ENCODE data around the gene HSD17B10. TPM values are rescaled to one million over a fixed set of nuclear protein-coding genes. Genes with fewer than 3 reads are reported as not detected.
"Not testable (repeated sequence)": the region's sequence is repeated elsewhere in the genome, so short reads cannot be mapped to it uniquely, and the experiment has no call there.

HSD17B10 gene
- 10 to 100 TPM; 54.5 to 70.5 (median 61.3) TPM for polyA plus RNA-seq (ENCODE audit: insufficient read length in 10 of 10)
- long read RNA-seq, donor 1, transcript HSD17B10-201 (6 exons, 960 nt) = major isoform, 21 of 26 reads
- long read RNA-seq, donor 1, partial matches to known transcripts = 5 of 26 reads
- long read RNA-seq, donor 1, other reads (novel, unspliced or antisense) = 0 of 26 reads
- long read RNA-seq, donor 2, transcript HSD17B10-201 (6 exons, 960 nt) = major isoform, 24 of 24 reads
- long read RNA-seq, donor 2, partial matches to known transcripts = 0 of 24 reads
- long read RNA-seq, donor 2, other reads (novel, unspliced or antisense) = 0 of 24 reads
- long read RNA-seq, donor 3 = 0 reads
- long read RNA-seq, donor 4, transcript HSD17B10-201 (6 exons, 960 nt) = major isoform, 19 of 20 reads
- long read RNA-seq, donor 4, partial matches to known transcripts = 0 of 20 reads
- long read RNA-seq, donor 4, other reads (novel, unspliced or antisense) = 0 of 20 reads
- long read RNA-seq, donor 5, transcript HSD17B10-201 (6 exons, 960 nt) = major isoform, 26 of 27 reads
- long read RNA-seq, donor 5, partial matches to known transcripts = 0 of 27 reads
- long read RNA-seq, donor 5, other reads (novel, unspliced or antisense) = 0 of 27 reads
- long read RNA-seq, donor 6, transcript HSD17B10-201 (6 exons, 960 nt) = major isoform, 32 of 34 reads
- long read RNA-seq, donor 6, partial matches to known transcripts = 0 of 34 reads
- long read RNA-seq, donor 6, other reads (novel, unspliced or antisense) = 0 of 34 reads
- long read RNA-seq, donor 7, transcript HSD17B10-201 (6 exons, 960 nt) = major isoform, 14 of 15 reads
- long read RNA-seq, donor 7, partial matches to known transcripts = 0 of 15 reads
- long read RNA-seq, donor 7, other reads (novel, unspliced or antisense) = 0 of 15 reads
- long read RNA-seq, donor 8, transcript HSD17B10-201 (6 exons, 960 nt) = major isoform, 18 of 18 reads
- long read RNA-seq, donor 8, partial matches to known transcripts = 0 of 18 reads
- long read RNA-seq, donor 8, other reads (novel, unspliced or antisense) = 0 of 18 reads
- long read RNA-seq, donor 9, partial matches to known transcripts = 0 of 1 reads
- long read RNA-seq, donor 9, other reads (novel, unspliced or antisense) = 0 of 1 reads

- peak; percentile 67 to 89 (median 79) for DNase-seq
These were observed at the start of gene HSD17B10 for GRCh38 chrX:53433651-53434639. Gene HSD17B10, minus strand, starts transcription at chrX:53434370. Its CDS starts 25 bp downstream, at chrX:53434345.

DNA sequence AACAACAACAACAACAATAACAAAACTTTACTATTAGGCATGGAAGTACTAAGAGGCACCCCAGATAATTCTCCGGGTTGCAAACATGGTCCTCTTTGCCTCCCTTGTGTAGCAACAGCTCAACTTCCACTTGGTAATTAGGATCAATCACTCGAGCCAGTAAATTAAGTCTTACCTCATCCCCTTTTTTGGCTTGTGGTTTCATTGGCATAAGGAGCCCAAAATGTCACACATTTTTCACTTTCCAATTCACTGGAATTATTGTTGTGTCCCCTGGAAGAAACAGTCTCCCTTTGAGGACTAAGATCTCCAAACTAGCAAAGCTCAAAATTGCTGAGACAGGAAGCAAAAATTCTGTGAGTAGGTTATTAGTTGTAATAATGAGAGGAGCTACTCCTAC, 49.2 kb upstream of the HSD17B10 start:
- DNase-seq = no peak

DNA sequence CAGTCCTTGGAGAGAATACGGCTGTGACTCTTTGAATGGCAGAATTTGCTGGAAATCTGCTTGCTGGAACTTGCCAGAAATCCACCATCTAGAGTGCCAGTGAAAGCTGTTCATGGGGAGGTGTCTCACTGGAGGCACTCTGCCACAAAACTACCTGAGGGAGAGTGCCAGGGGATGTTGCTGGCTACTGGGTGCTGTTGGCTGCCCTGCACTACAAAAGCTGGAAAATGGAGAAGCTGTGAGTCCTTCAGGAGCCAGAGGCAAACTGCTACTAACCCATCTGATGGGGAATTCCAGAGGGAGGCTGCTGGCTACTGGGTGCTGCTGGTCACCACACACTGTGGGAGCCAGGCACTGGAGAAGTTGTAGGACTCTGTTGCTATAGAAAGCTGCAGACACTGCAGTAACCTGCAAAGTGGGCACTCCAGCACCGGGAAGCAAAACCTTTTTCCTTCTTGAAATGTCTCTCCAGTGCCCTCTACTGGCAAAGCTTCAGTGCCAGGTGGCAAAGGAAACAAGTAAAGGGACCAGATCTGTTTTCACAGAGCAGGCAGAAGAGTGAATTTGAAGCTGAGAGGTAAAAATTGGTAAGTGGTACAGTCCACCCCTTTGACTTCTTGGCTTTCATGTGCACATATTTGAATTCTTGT, 47.8 kb upstream of the HSD17B10 start:
- DNase-seq = peak; percentile 21 to 32 (median 25)

DNA sequence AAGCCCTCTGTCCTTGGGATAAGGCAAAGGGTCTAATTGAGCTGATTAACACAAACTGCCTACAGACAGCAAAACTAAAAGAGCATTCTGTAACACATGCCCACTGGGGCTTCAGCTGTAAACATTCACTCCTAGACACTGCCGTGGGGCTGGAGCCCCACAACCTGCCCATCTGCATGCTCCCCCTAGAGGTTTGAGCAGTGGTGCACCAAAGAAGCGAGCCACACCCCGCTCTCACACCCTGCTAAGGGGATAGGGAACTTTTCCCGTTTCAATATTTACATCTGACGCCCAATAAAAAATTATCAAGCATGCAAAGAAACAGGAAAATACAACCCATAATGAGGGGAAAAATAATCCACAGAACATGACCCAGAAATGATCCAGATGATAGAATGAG, 46.9 kb upstream of the HSD17B10 start:
- no peak for DNase-seq

- DNase-seq = no peak
These were observed 45.1 kb upstream of the HSD17B10 start for GRCh38 chrX:53479301-53479700.

DNA sequence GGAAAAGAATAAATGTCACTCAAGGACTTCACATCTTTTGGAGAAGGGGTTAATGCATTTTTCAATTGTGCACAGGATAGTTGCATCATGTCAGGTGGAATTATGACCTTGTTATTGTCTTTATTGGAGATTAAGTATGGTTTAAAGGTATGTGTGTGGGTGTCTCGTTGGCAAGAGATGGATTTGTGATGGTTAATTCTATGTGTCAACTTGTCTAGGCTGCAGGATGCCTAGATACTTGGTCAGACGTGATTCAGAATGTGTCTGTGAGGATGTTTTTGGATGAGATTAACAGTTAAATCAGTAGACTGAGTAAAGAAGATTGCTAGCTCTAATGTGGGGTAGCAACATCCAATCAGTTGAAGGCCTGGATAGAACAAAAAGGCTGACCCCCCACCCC, 42.2 kb upstream of the HSD17B10 start:
- DNase-seq = no peak

DNA sequence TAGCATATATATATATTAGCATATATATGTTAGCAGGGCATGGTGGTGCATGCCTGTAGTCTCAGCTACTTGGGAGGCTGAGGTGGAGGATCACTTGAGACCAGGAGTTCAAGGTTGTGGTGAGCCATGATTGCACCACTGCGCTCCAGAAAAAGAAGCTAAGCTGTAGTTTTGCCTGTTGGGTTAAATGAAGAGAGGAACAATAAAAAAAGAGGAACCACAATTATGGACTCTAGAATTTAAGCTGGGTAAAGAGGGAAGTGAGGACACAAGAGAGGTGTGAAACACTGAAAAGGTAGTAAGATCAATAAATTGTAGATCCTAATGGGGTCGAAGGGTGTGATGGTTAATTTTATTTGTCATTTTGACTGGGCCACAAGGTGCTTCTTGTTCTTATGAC, 40.5 kb upstream of the HSD17B10 start:
- no peak for DNase-seq

DNA sequence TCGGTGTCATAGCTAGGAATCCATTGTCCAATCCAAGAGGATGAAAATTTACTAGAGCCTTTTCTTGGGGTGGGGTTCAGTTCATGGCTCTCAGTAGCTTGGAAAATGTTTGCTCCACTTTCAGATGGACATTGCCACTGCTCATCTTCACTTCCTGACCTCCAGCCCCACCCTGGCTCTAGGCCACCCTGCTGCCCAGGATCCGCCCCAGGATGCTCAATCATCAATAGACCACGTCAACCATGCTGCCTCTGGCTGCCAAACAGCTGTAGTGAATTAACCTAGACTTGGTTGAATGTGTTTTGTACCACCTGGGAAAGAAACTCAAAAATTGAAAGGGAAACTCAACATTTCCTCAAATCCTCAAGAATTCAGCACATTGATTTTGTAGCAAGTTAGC, 37.2 kb upstream of the HSD17B10 start:
- no peak for DNase-seq

DNA sequence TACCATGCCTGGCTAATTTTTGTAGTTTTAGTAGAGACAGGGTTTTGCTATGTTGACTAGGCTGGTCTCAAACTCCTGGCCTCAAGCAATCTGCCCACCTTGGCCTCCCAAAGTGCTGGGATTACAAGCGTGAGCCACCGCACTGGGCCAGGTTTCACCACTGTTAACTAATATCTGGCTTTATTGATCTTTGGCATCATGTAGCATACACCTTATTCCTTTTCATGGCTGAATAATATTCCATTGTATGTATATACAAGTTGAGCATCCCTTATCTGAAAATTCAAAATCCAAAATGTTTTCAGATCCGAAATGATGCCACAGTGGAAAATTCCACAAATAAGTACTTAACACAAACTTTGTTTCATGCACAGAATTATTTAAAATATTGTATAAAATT, 34.5 kb upstream of the HSD17B10 start:
- not testable (repeated sequence) for DNase-seq

DNA sequence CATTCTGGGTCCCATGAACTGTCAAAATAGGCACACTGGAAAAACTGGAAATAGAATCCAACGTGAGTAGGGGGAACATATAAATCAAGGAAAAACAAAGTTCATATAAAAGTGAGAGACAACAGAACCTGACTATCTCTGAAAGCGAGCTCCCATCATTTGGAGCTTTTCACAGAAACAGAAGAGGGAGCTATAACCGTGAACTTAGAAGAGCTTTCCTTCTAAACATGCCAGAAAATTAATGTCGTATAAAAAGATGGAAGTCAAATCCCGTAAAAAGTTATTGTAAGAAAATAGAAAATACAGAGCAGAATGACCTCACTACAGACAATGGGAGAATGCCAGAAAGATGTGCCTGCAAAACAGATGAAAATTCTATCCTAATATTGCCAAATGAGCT, 23.9 kb upstream of the HSD17B10 start:
- DNase-seq = peak in 1 of 3 donors; percentile 19

DNA sequence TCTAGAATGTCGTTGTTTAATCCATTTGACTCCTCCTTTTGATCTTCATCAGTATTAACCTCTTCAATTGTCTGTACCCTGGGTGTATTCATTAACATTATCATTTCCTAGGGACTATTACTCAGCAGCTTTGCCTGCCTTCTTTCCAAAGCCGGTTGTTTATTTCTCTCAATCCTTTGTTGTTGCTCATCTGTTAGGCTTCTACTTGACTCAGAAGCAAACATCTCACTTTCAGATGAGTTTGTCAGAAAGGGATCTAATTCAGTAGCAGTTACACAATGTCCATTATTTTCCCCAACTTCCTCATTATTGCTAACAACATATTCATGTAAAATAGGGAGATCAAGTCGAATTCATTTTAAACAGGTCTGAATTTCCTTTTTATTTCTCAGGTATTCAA, 22.1 kb upstream of the HSD17B10 start:
- DNase-seq = no peak

GRCh38 chrX:53452812-53453211, 18.6 kb upstream of the HSD17B10 start:
- DNase-seq = no peak

DNA sequence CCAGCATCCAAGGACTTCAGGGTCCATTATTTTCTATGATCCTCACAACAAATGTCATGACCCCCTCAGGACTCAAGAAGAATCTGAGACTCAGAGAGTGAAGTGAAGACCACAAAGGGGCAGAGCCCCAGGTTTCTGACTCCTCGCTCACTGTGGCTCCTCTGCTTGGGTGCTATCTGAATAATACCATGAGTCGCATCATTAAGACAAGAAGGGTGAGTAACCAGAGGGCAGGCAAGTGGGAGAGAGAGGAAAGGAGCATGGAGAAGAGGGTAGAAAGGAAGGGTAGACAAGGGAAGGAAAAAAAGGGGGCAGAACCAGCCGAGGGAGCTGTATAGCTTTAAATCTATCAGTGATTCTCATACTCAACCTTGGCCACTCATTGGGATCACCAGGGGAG, 15.5 kb upstream of the HSD17B10 start:
- no peak for DNase-seq

- DNase-seq = no peak
These were observed 13.3 kb upstream of the HSD17B10 start for GRCh38 chrX:53447441-53447840.

- DNase-seq = no peak
These were observed 11.8 kb upstream of the HSD17B10 start for GRCh38 chrX:53445977-53446376.

DNA sequence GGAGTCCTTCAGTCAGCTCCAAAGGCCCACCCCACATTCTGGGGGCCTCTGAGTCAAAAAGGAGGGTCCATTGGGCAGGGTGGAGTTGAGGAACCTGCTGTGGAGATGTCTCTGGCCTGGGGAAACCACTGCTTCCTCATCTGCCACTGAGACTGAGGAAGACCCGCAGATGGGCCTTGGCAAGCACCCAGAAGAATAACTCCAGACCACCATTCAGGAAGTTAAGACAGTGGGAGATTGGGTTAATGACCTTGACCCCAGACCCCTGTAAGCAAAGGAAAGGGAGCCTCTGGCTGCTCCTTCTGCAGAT, 8.1 kb upstream of the HSD17B10 start:
- DNase-seq = no peak

DNA sequence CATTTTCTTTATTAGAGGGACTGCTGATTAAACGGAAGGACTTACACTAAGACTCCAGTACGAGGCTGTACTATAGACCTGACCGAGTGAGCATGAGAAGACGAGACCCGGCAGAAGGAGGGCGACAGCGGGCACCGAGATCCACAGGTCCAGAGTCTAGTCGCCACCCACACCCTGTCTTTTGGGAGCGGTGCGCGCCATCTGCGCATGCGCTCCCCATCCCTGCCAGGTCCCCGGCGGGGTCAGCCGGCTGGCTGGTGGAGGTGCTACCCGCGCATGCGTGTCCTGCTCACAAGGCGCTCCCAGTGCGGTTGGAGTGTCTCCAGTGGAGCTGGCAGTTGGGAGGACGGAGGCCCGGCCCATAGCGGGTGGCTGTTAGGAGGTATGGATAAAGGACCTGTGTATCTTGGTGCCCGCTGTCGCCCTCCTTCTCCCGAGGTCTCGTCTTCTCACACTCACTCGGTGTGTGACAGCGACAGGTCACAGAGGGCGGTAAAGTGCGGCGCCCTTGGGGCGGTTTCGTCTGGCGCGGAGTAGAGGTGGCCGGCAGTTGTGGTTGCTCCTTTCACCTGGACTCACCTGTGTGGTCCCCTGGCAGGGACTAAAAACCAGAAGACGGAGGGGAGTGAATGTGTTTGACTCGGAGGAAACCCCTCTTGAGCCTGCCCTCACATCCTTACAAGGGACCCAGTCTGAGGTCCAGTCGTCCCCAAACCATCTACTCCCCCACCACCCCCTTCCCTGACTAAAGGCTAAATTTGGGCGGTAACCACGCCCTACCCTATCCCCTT, 7.6 kb upstream of the HSD17B10 start:
- peak; percentile 22 to 63 (median 54) for DNase-seq

DNA sequence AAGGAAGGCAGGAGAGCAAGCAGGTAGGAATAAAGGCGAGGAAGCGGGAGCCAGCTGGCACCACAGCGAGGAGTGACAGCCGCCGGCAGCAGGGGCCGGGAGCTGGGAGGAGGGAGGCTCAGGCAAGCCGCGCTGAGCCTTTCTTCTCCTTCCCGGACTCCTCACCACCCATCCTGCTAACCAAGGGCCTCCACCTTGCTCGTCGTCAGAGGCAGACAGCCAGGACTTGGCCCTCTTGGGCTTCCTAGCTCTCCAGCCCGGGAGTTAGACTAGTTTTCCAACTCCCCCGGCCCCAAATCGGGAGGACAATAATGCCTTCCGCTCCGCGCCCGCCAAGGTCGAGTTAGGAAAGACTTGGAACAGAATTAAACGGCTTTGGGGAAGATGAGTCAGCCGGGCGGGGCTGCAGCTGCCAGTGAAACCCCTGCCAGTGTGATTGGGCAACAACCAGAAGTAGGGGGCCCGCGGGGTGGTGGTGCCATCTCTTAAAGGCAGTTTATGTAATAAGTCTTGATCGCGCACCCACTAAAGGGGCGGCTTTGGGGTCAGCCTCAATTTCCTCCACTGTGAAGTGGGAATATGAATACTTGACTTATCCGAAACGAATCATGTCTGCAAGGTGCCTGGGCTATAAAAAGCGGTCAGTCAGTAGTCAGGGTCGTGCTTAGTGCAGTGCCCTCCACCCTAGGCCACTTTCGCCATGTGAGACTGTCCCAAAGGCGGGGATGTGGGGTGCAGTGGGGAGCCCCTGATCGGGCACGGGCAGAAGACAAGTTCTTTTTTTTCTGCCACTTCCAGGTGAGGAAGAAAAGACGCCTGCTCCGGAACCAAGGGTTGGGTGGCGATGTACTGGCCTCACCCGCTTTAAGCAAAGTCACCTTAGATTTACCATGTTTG, 6.7 kb upstream of the HSD17B10 start:
- DNase-seq = peak in 1 of 3 donors; percentile 43

DNA sequence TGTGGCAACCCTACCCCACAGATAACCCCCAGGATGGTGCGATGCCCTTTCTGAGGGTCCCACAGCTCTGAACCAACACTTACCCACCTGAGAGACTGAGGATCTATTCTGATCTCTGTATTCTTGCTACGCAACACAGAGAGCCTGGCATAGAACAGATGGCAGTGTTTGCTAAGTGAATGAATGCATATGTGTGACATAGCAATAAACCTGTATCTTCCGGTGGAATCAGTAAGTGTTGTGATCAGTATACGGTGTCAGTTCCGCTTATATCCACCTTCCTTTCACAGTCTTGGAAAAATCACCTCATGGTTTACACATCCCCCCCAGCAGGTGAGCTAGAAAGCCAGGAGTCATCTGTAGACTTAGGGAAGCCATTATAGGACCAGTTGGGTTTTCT, 5.9 kb upstream of the HSD17B10 start:
- no peak for DNase-seq

Data from muscle of back (tissue), 13 donors.